Measurements from ENCODE around the gene CDKAL1.
A peak's percentile ranks its signal among the peaks of the same experiment; 100 is the strongest.
"Not testable (repeated sequence)": the region's sequence is repeated elsewhere in the genome, so short reads cannot be mapped to it uniquely, and the experiment has no call there.

The CDKAL1 gene

GRCh38 chr6:20819774-20820400, 285.6 kb downstream of the CDKAL1 start:
- TF ChIP-seq CTCF (conservative IDR thresholded peaks at IDR 0.05; ENCODE audit: low read depth, low read length), result no peak
- no peak overlapping the region for H3K4me3 ChIP-seq (ENCODE audit: low read depth, low read length)
- no peak for DNase-seq (ENCODE audit: low read depth)

- H3K4me3 ChIP-seq (ENCODE audit: low read depth, low read length), result no peak overlapping the region
- peak; percentile 86 for DNase-seq (ENCODE audit: low read depth)
- TF ChIP-seq CTCF (conservative IDR thresholded peaks at IDR 0.05; ENCODE audit: low read depth, low read length), result no peak
These were observed 292.1 kb downstream of the CDKAL1 start for GRCh38 chr6:20826378-20826777.

GRCh38 chr6:20827798-20828197, 293.5 kb downstream of the CDKAL1 start:
- TF ChIP-seq CTCF (conservative IDR thresholded peaks at IDR 0.05; ENCODE audit: low read depth, low read length), result no peak
- no peak overlapping the region for H3K4me3 ChIP-seq (ENCODE audit: low read depth, low read length)
- DNase-seq (ENCODE audit: low read depth), result peak; percentile 95

- no peak overlapping the region for H3K4me3 ChIP-seq (ENCODE audit: low read depth, low read length)
- DNase-seq (ENCODE audit: low read depth), result no peak
- no peak for TF ChIP-seq CTCF (conservative IDR thresholded peaks at IDR 0.05; ENCODE audit: low read depth, low read length)
These were observed 296.3 kb downstream of the CDKAL1 start for GRCh38 chr6:20830576-20830975.

GRCh38 chr6:20831251-20831650, 297.0 kb downstream of the CDKAL1 start:
- not testable (repeated sequence) for DNase-seq (ENCODE audit: low read depth); H3K4me3 ChIP-seq (ENCODE audit: low read depth, low read length)

GRCh38 chr6:20833881-20834515, 299.7 kb downstream of the CDKAL1 start:
- no peak for TF ChIP-seq CTCF (conservative IDR thresholded peaks at IDR 0.05; ENCODE audit: low read depth, low read length)
- DNase-seq (ENCODE audit: low read depth), result no peak
- no peak overlapping the region for H3K4me3 ChIP-seq (ENCODE audit: low read depth, low read length)

GRCh38 chr6:20835315-20836010, 301.2 kb downstream of the CDKAL1 start:
- H3K4me3 ChIP-seq (ENCODE audit: low read depth, low read length), result no peak overlapping the region
- DNase-seq (ENCODE audit: low read depth), result no peak
- TF ChIP-seq CTCF (conservative IDR thresholded peaks at IDR 0.05; ENCODE audit: low read depth, low read length), result no peak

Measured in choroid plexus epithelial cell (primary cell).